Heart right ventricle (tissue), 16 donors: ENCODE measurements around the gene PCBP3. TPM values are rescaled to one million over a fixed set of nuclear protein-coding genes. Genes with fewer than 3 reads are reported as not detected.

Source experiments
- ATAC-seq, 8 donors: fragments of 200-7000 bp; cut with Tn5 transposase; one replicate each; pipeline ENCODE4 v1.9.1; 2020; ENCODE audit warnings: mild to moderate bottlenecking in 8 of 8, moderate library complexity in 8 of 8, moderate number of reproducible peaks in 1 of 8
- DNase-seq, 2 donors: peaks; one replicate each; pipeline ENCODE4 v3.0.0-alpha.2; 2020
- H3K27ac ChIP-seq, 10 donors: fragments of 200-600 bp; sonication (generic) in 2 of 10; one replicate each; pipeline versions ENCODE4 v1.5.0 to v1.8.0; 2020 to 2022; ENCODE audit warnings: mild to moderate bottlenecking in 3 of 10
- H3K27me3 ChIP-seq, 7 donors: fragments of 200-600 bp; one replicate each; pipeline ENCODE4 v1.8.0; 2021 to 2022; ENCODE audit warnings: mild to moderate bottlenecking in 2 of 7
- H3K36me3 ChIP-seq, 9 donors: fragments of 200-600 bp; sonication (generic) in 1 of 9; one replicate each; pipeline versions ENCODE4 v1.5.0 to v1.8.0; 2020 to 2022; ENCODE audit warnings: mild to moderate bottlenecking in 2 of 9
- H3K4me1 ChIP-seq, 9 donors: fragments of 200-600 bp; sonication (generic) in 1 of 9; one replicate each; pipeline versions ENCODE4 v1.5.0 to v1.8.0; 2020 to 2022; ENCODE audit warnings: mild to moderate bottlenecking in 4 of 9
- H3K4me3 ChIP-seq, 10 donors: fragments of 200-600 bp; sonication (generic) in 2 of 10; one replicate each; pipeline versions ENCODE4 v1.5.0 to v1.8.0; 2020 to 2022; ENCODE audit warnings: mild to moderate bottlenecking in 7 of 10, moderate library complexity in 2 of 10
- H3K9me3 ChIP-seq, 11 donors: fragments of 200-600 bp in 10 of 11; sonication (generic) in 2 of 11; one replicate each; pipeline versions ENCODE4 v1.5.0 to v1.8.0; 2013 to 2022; ENCODE audit warnings: mild to moderate bottlenecking in 2 of 11, control low read depth in 1 of 11, moderate library complexity in 1 of 11
- CTCF ChIP-seq, 9 donors: fragments of 200-600 bp; sonication (generic) in 2 of 9; IDR thresholded peaks; one replicate each; pipeline versions ENCODE4 v1.5.0 to v1.8.0; 2021 to 2022; ENCODE audit warnings: antibody characterized with exemption in 9 of 9, mild to moderate bottlenecking in 5 of 9, moderate library complexity in 1 of 9
- WGBS, 2 donors: extraction: QIAGEN DNeasy Blood & Tissue Kit; methylation state at CpG; one replicate each; pipeline ENCODE4 v1.1.7; 2013; ENCODE audit warnings: inconsistent platforms in 1 of 2; 5-methylcytosine and 5-hydroxymethylcytosine counted together
- intact Hi-C, 10 donors: fragments of 100-400 bp; cut with DNase I; formaldehyde crosslinking; loops; one replicate each; pipeline versions ENCODE4 v1.11.1 to v1.14.2; 2022
- polyA plus RNA-seq, 2 donors: library from polyadenylated mRNA; stranded (reverse); fragments of 200-250 nt; gene quantifications; one replicate each; pipeline ENCODE4 v1.2.3, GENCODE V29; 2013
- total RNA-seq, 10 donors: library from RNA; stranded (reverse); fragmentation: NEBNext Ultra II Directional in 3 of 10; extraction: Animal tissue kit (Norgen Biotek cat#: 25700) in 3 of 10; gene quantifications; one replicate each; pipeline versions ENCODE4 v1.2.1 to v1.2.4, GENCODE V29; 2021 to 2023
- donor health status: Arrhythmogenic right ventricular cardiomyopathy.
- donor health status: ischemic (EF 13 %, LVEDD 7.1; RV severe dilation, severe dysfunction).
- donor health status: healthy with polysubstance abuse.
- donor health status: DM: no; HTN: yes; CAD: no.
- donor health status: DM: no; HTN: no; CAD: no.
- donor health status: ischemic (EF 25% LVEDD 6.9; RV normal size, moderate dysfunction).
- donor health status: ischemic (EF 25% LVEDD 5.7; RV mildly dilated, moderate dysfunction).
- donor health status: healthy.
- donor health status: DM: yes; HTN: yes; CAD: no.
- donor health status: Ischemic cardiomyopathy.
- donor health status: ischemic (EF 35%, LVEDD 5.7; RV mildly dilated, moderate dysfunction).
- donor health status: nonischemic (EF 11% LVEDD 7.7; RV severe dilation, severe dysfunction).
- donor health status: DM: yes; HTN: yes; CAD: no.
- donor health status: PGD.
- donor health status: ischemic (EF 29% LVEDD 5.4; RV normal size, mild dysfunction).
- donor health status: nonischemic (EF 23%, LVEDD 6.1; RV moderate dilation, normal function).

PCBP3 gene
- total and polyA plus RNA-seq, 12 donors, result 0.25 to 11.3 (median 1.2) TPM

GRCh38 chr21:45799765-45800338 lies 156.3 kb downstream of the PCBP3 start:
- WGBS, 2 donors, result 86 to 87% methylated on average over 9 of the region's 9 CpGs

GRCh38 chr21:45800339-45801080 lies 157.0 kb downstream of the PCBP3 start:
- WGBS, 2 donors, result 79 to 86% methylated on average over 14 of the region's 14 CpGs
- intact Hi-C loops, result no loop called here
- peak in 1 of 8 donors; percentile 13 for ATAC-seq
- Histone ChIP-seq H3K27me3 (peaks cover 0 to 4% (median 0%) of the 10 kb centered on the region in 7 donors), H3K27ac (no peak overlapping the region), H3K36me3 (no peaks in the 10 kb centered on the region), H3K9me3 (no peaks in the 10 kb centered on the region), H3K4me3 (no peak overlapping the region), H3K4me1 (no peaks in the 10 kb centered on the region)
- no peak for TF ChIP-seq CTCF (IDR thresholded peaks at IDR 0.05)
- DNase-seq, result no peak

More at GRCh38 chr21:45799765-45800338, 156.3 kb downstream of the PCBP3 start:
- no peak for TF ChIP-seq CTCF (IDR thresholded peaks at IDR 0.05)
- no peaks in the 10 kb centered on the region for H3K36me3 ChIP-seq
- ATAC-seq (no peak), DNase-seq (no peak)
- no peaks in the 10 kb centered on the region for H3K9me3 ChIP-seq
- no peak overlapping the region for H3K27ac ChIP-seq
- no peaks in the 10 kb centered on the region for H3K4me1 ChIP-seq
- intact Hi-C loops, result no loop called here
- no peak overlapping the region for H3K4me3 ChIP-seq
- peaks cover 0 to 2% (median 0%) of the 10 kb centered on the region in 7 donors for H3K27me3 ChIP-seq

DNA sequence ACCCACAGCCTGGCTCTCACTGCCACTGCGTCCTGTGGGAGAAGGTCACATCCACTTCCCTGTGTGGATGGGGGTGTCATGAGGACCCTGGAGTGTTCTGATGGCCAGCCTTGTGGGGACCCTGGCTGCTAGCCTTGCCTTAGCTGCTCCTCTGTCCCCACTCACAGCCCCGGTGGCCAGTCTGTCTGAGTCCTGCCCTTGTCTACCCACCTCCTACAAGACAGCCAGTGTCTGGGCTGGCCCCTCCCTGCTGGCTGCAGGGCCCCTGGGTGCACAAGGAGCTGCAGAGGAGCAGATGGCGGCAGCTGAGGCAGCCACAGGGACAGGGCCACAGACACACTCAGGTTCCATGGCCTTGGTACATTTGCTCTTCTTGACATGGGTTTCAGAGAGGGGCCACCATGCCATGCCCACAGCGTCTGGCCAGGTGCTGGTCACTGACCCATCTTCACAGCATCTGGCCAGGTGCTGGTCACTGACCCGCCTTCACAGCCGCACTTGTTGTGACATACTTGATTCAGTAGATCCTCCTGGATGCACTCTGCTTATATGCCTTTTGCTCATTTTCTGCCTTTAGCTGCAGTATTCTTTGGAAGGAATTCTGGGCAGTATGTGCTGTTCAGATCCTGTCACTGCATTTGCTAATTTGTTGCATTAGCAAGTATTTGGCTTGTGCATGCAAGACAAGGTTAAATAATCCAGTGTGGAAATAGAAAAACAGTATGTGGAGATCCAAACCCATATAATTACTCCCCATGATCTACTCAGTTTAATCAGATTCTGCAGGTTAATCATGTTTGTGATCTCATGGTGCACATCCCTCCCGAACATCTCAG lies 157.8 kb downstream of the PCBP3 start:
- intact Hi-C loops, result no loop called here
- H3K4me3 ChIP-seq, result no peak overlapping the region

More for the DNA sequence above, 157.8 kb downstream of the PCBP3 start:
- H3K27me3 ChIP-seq, result peaks cover 0 to 9% (median 0%) of the 10 kb centered on the region in 7 donors
- DNase-seq, result no peak
- no peaks in the 10 kb centered on the region for H3K9me3 ChIP-seq
- TF ChIP-seq CTCF (IDR thresholded peaks at IDR 0.05), result no peak
- WGBS, 2 donors, result 85 to 90% methylated on average over 7 of the region's 7 CpGs
- ATAC-seq, result no peak
- H3K36me3 ChIP-seq, result no peaks in the 10 kb centered on the region
- H3K27ac ChIP-seq, result no peak overlapping the region
- no peaks in the 10 kb centered on the region for H3K4me1 ChIP-seq
